WTC11 (cell line): ENCODE data around the gene CCL17. TPM values are rescaled to one million over a fixed set of nuclear protein-coding genes. Genes with fewer than 3 reads are reported as not detected.

Source experiments
- ATAC-seq: fragments of 200-7000 bp; cut with Tn5 transposase; 2 replicates; pipeline ENCODE4 v1.10.0; 2021; ENCODE audit warnings: mild to moderate bottlenecking, moderate library complexity
- CTCF ChIA-PET: fragments of 300-600 bp; sonication (Branson Sonifier 250); formaldehyde crosslinking; loops from one replicate; lab custom pipeline; 2021; ENCODE audit warnings: antibody characterized with exemption; lab: Charles Lee
- POLR2A ChIA-PET: fragments of 350-600 bp; sonication (Branson Sonifier 250); formaldehyde crosslinking; loops from one replicate; lab custom pipeline; 2021; ENCODE audit warnings: antibody characterized with exemption; lab: Charles Lee
- DNase-seq: peaks from one replicate; pipeline ENCODE4 v3.0.0; 2021; ENCODE audit warnings: low spot score
- H3K27ac Mint-ChIP-seq: 2 replicates; pipeline ENCODE4 v1.8.0; 2021; ENCODE audit warnings: mixed read lengths
- H3K27me3 Mint-ChIP-seq: 2 replicates; pipeline ENCODE4 v1.8.0; 2021; ENCODE audit warnings: low read depth, mild to moderate bottlenecking, moderate library complexity, mixed read lengths
- H3K36me3 Mint-ChIP-seq: 2 replicates; pipeline ENCODE4 v1.8.0; 2021; ENCODE audit warnings: mixed read lengths
- H3K4me1 Mint-ChIP-seq: 2 replicates; pipeline ENCODE4 v1.8.0; 2022; ENCODE audit warnings: mixed read lengths
- H3K4me3 Mint-ChIP-seq: 2 replicates; pipeline ENCODE4 v1.8.0; 2021; ENCODE audit warnings: mild to moderate bottlenecking, moderate library complexity, mixed read lengths
- H3K9me3 Mint-ChIP-seq: 2 replicates; pipeline ENCODE4 v1.8.0; 2021; ENCODE audit warnings: mixed read lengths
- ATF6 ChIP-seq: sonication (generic); formaldehyde crosslinking; IDR thresholded peaks from 2 replicates; pipeline ENCODE4 v1.8.1; 2023; ENCODE audit warnings: mild to moderate bottlenecking, missing genetic modification reagents
- CBFB ChIP-seq: sonication (generic); formaldehyde crosslinking; IDR thresholded peaks from 2 replicates; pipeline ENCODE4 v1.8.1; 2022; ENCODE audit warnings: mild to moderate bottlenecking, low read depth, missing genetic modification reagents
- GABPB1 ChIP-seq: sonication (generic); formaldehyde crosslinking; IDR thresholded peaks from 2 replicates; pipeline ENCODE4 v1.8.1; 2023; ENCODE audit warnings: mild to moderate bottlenecking, missing genetic modification reagents
- GRHL2 ChIP-seq: fragments of 250-450 bp; sonication (Bioruptor Pico); IDR thresholded peaks from 2 replicates; pipeline ENCODE4 v1.8.0; 2022; ENCODE audit warnings: mild to moderate bottlenecking, moderate library complexity; ENCODE audit not compliant: insufficient replicate concordance, severe bottlenecking
- GTF2I ChIP-seq: fragments of 250-450 bp; sonication (Bioruptor Pico); conservative IDR thresholded peaks from 2 replicates; pipeline ENCODE4 v1.4.0; 2021; ENCODE audit warnings: mild to moderate bottlenecking
- MYBL2 ChIP-seq: sonication (generic); formaldehyde crosslinking; IDR thresholded peaks from 2 replicates; pipeline ENCODE4 v1.8.1; 2023; ENCODE audit warnings: mild to moderate bottlenecking, moderate library complexity, missing genetic modification reagents
- NFE2L1 ChIP-seq: sonication (generic); formaldehyde crosslinking; IDR thresholded peaks from 2 replicates; pipeline ENCODE4 v1.8.1; 2023; ENCODE audit warnings: missing genetic modification reagents
- NR1H2 ChIP-seq: sonication (generic); formaldehyde crosslinking; IDR thresholded peaks from 2 replicates; pipeline ENCODE4 v1.9.0; 2021; ENCODE audit warnings: mild to moderate bottlenecking, moderate library complexity, missing genetic modification reagents
- OVOL2 ChIP-seq: fragments of 250-450 bp; sonication (Bioruptor Pico); IDR thresholded peaks from 2 replicates; pipeline ENCODE4 v1.9.0; 2021; ENCODE audit warnings: mild to moderate bottlenecking, borderline replicate concordance
- RORB ChIP-seq: fragments of 250-450 bp; sonication (Bioruptor Pico); IDR thresholded peaks from 2 replicates; pipeline ENCODE4 v1.9.0; 2021; ENCODE audit warnings: mild to moderate bottlenecking
- SMAD3 ChIP-seq: sonication (generic); formaldehyde crosslinking; IDR thresholded peaks from 2 replicates; pipeline ENCODE4 v1.8.0; 2022; ENCODE audit warnings: missing genetic modification reagents, mild to moderate bottlenecking, borderline replicate concordance
- SOX15 ChIP-seq: fragments of 250-450 bp; sonication (Bioruptor Pico); IDR thresholded peaks from 2 replicates; pipeline ENCODE4 v1.9.0; 2021; ENCODE audit warnings: mild to moderate bottlenecking
- TP53 ChIP-seq: sonication (generic); formaldehyde crosslinking; IDR thresholded peaks from 2 replicates; pipeline ENCODE4 v1.8.1; 2023; ENCODE audit warnings: mild to moderate bottlenecking, missing genetic modification reagents
- ZNF121 ChIP-seq: sonication (generic); formaldehyde crosslinking; IDR thresholded peaks from 2 replicates; pipeline ENCODE4 v1.8.0; 2023; ENCODE audit warnings: missing genetic modification reagents
- ZNF219 ChIP-seq: sonication (generic); formaldehyde crosslinking; IDR thresholded peaks from 2 replicates; pipeline ENCODE4 v1.8.0; 2023; ENCODE audit warnings: missing genetic modification reagents, mild to moderate bottlenecking, borderline replicate concordance
- ZNF232 ChIP-seq: sonication (generic); formaldehyde crosslinking; IDR thresholded peaks from 2 replicates; pipeline ENCODE4 v1.8.0; 2022; ENCODE audit warnings: mild to moderate bottlenecking, missing genetic modification reagents
- ZNF416 ChIP-seq: fragments of 250-450 bp; sonication (Bioruptor Pico); IDR thresholded peaks from 2 replicates; pipeline ENCODE4 v1.9.0; 2021; ENCODE audit warnings: mild to moderate bottlenecking, inconsistent platforms
- ZSCAN18 ChIP-seq: fragments of 250-450 bp; sonication (Bioruptor Pico); IDR thresholded peaks from 2 replicates; pipeline ENCODE4 v2.1.2; 2022; ENCODE audit warnings: mild to moderate bottlenecking, moderate library complexity
- total RNA-seq: library from RNA; stranded (reverse); gene quantifications from 3 replicates; pipeline ENCODE4 v1.2.3, GENCODE V29; 2021
- TF ChIP-seq, protein P1 (sequence below): sonication (generic); formaldehyde crosslinking; IDR thresholded peaks from 2 replicates; pipeline ENCODE4 v1.8.1; 2022; ENCODE audit warnings: low read depth, missing genetic modification reagents, borderline replicate concordance
- TF ChIP-seq, protein P2 (sequence below): sonication (generic); formaldehyde crosslinking; IDR thresholded peaks from 2 replicates; pipeline ENCODE4 v1.8.0; 2022; ENCODE audit warnings: missing genetic modification reagents
- TF ChIP-seq, protein P3 (sequence below): fragments of 250-450 bp; sonication (Bioruptor Pico); IDR thresholded peaks from 2 replicates; pipeline ENCODE4 v1.9.0; 2021; ENCODE audit warnings: moderate library complexity, mild to moderate bottlenecking, inconsistent platforms, borderline replicate concordance

The CCL17 gene
- total RNA-seq, 1 experiment from 2014 or later, result not detected

- TF ChIP-seq, protein P1, sequence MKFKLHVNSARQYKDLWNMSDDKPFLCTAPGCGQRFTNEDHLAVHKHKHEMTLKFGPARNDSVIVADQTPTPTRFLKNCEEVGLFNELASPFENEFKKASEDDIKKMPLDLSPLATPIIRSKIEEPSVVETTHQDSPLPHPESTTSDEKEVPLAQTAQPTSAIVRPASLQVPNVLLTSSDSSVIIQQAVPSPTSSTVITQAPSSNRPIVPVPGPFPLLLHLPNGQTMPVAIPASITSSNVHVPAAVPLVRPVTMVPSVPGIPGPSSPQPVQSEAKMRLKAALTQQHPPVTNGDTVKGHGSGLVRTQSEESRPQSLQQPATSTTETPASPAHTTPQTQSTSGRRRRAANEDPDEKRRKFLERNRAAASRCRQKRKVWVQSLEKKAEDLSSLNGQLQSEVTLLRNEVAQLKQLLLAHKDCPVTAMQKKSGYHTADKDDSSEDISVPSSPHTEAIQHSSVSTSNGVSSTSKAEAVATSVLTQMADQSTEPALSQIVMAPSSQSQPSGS (CRISPR knock-in tag), result no peak
- TF ChIP-seq TP53 (CRISPR knock-in tag), result no peak
These were observed 15.5 kb upstream of the CCL17 start (continued) for GRCh38 chr16:57389087-57389468.

DNA sequence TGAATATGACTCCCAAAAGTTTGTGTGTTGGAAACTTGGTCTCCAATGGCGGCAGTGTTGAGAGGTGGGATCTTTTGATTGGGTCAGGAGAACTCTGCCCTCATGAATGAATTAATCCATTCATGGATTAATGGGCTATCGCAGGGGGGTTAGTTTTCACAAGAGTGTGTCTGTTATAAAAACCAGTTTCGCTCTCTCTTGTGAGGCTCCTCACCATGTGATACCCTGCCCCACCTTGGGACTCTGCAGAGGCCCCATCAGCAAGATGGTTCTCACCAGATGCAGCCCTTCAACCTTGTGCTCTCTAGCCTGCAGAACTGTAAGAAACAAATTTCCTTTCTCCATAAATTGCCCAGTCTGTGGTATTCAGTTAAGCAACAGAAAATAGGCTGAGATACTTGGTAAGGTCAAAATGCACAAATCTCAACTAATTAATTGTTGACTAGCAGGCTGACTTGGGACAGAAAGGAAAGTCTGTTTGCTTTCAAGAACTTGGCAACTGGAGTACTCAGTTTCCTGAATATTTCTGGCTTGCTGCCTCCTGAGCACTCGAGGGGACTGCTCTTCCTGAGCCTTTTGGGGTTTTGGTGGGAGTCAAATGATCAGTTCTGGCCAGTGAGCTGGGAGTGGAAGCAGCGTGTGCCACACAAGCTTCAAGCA, 13.8 kb upstream of the CCL17 start:
- Mint-ChIP-seq H3K4me1 (peaks cover 3% of the 10 kb centered on the region; the same call in 1 of the 2 replicates), H3K27me3 (peaks cover 8% of the 10 kb centered on the region), H3K4me3 (no peak overlapping the region), H3K27ac (no peak overlapping the region), H3K9me3 (peaks cover 13% of the 10 kb centered on the region), H3K36me3 (no peaks in the 10 kb centered on the region)
- POLR2A ChIA-PET, result no interaction called here
- CTCF ChIA-PET, result interaction anchor here (1.2 to 5.5 kb wide), 2 partner anchors 27 kb away, joined by 4 to 27 read pairs; no protein-coding TSS in a partner anchor
- DNase-seq (no peak), ATAC-seq (no peak)
- TF ChIP-seq GABPB1 (CRISPR knock-in tag), result no peak
- no peak for TF ChIP-seq GRHL2
- no peak for TF ChIP-seq OVOL2 (CRISPR knock-in tag)
- no peak for TF ChIP-seq NR1H2 (CRISPR knock-in tag)
- no peak for TF ChIP-seq SOX15 (CRISPR knock-in tag)
- no peak for TF ChIP-seq RORB
- TF ChIP-seq GTF2I (CRISPR knock-in tag), result no peak
- TF ChIP-seq ATF6, result no peak
- TF ChIP-seq, protein P2, sequence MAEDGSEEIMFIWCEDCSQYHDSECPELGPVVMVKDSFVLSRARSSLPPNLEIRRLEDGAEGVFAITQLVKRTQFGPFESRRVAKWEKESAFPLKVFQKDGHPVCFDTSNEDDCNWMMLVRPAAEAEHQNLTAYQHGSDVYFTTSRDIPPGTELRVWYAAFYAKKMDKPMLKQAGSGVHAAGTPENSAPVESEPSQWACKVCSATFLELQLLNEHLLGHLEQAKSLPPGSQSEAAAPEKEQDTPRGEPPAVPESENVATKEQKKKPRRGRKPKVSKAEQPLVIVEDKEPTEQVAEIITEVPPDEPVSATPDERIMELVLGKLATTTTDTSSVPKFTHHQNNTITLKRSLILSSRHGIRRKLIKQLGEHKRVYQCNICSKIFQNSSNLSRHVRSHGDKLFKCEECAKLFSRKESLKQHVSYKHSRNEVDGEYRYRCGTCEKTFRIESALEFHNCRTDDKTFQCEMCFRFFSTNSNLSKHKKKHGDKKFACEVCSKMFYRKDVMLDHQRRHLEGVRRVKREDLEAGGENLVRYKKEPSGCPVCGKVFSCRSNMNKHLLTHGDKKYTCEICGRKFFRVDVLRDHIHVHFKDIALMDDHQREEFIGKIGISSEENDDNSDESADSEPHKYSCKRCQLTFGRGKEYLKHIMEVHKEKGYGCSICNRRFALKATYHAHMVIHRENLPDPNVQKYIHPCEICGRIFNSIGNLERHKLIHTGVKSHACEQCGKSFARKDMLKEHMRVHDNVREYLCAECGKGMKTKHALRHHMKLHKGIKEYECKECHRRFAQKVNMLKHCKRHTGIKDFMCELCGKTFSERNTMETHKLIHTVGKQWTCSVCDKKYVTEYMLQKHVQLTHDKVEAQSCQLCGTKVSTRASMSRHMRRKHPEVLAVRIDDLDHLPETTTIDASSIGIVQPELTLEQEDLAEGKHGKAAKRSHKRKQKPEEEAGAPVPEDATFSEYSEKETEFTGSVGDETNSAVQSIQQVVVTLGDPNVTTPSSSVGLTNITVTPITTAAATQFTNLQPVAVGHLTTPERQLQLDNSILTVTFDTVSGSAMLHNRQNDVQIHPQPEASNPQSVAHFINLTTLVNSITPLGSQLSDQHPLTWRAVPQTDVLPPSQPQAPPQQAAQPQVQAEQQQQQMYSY (CRISPR knock-in tag), result no peak
- no peak for TF ChIP-seq CBFB (CRISPR knock-in tag)
- no peak for TF ChIP-seq ZSCAN18 (CRISPR knock-in tag)
- no peak for TF ChIP-seq SMAD3 (CRISPR knock-in tag)

GRCh38 chr16:57391300-57391699, 13.3 kb upstream of the CCL17 start:
- POLR2A ChIA-PET, result no interaction called here
- H3K36me3 Mint-ChIP-seq, result no peaks in the 10 kb centered on the region
- DNase-seq, result no peak
- TF ChIP-seq ZNF121 (CRISPR knock-in tag) (no peak), ZNF416 (CRISPR knock-in tag) (no peak), ZNF232 (no peak), ZNF219 (CRISPR knock-in tag) (no peak), NFE2L1 (CRISPR knock-in tag) (no peak), MYBL2 (no peak), CBFB (CRISPR knock-in tag) (no peak)
- TF ChIP-seq, protein P3, sequence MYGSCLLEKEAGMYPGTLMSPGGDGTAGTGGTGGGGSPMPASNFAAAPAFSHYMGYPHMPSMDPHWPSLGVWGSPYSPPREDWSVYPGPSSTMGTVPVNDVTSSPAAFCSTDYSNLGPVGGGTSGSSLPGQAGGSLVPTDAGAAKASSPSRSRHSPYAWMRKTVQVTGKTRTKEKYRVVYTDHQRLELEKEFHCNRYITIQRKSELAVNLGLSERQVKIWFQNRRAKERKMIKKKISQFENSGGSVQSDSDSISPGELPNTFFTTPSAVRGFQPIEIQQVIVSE (CRISPR knock-in tag), result no peak

More at GRCh38 chr16:57391300-57391699, 13.3 kb upstream of the CCL17 start:
- Mint-ChIP-seq H3K4me1 (peaks cover 3% of the 10 kb centered on the region; the same call in 1 of the 2 replicates), H3K9me3 (peaks cover 13% of the 10 kb centered on the region), H3K27ac (no peak overlapping the region), H3K27me3 (peaks cover 8% of the 10 kb centered on the region), H3K4me3 (no peak overlapping the region)
- CTCF ChIA-PET, result interaction anchor here (5.5 kb wide), 1 partner anchor 26 kb away, joined by 27 read pairs; no protein-coding TSS in a partner anchor
- no peak for ATAC-seq
